GM21619 (cell line): Measurements from ENCODE around the gene GRIN3B.

ENCODE experiments used
- ATAC-seq: cut with Tn5 transposase; IDR thresholded peaks from one replicate; pipeline ENCODE4 v1.9.1; 2021; ENCODE audit not compliant: unreplicated experiment

GRIN3B gene

DNA sequence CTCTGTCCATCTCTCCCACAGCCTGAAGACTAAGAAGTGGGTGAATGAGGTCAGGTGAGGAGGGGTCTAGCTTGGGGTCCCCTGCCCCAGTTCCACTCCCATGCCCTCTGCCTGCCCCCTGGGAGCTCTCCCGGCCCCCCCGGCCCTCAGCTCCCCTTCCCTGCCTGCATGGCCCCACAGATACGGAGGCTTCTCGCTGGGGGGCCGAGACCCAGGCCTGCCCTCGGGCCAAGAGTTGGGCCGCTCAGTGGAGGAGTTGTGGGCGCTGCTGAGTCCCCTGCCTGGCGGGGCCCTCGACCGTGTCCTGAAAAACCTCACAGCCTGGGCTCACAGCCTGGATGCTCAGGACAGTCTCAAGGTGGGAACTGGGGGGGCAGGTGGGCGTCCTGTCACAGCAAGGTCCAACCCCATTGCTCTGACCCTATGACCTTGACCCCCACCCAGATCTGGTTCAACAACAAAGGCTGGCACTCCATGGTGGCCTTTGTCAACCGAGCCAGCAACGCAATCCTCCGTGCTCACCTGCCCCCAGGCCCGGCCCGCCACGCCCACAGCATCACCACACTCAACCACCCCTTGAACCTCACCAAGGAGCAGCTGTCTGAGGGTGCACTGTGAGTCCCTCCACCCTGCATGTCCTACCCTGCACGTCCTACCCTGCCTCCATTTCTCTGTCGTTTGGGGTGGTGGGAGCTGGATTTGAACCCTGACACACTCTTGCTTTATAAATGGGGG, 55.8 kb downstream of the GRIN3B start:
- ATAC-seq = no peak

DNA sequence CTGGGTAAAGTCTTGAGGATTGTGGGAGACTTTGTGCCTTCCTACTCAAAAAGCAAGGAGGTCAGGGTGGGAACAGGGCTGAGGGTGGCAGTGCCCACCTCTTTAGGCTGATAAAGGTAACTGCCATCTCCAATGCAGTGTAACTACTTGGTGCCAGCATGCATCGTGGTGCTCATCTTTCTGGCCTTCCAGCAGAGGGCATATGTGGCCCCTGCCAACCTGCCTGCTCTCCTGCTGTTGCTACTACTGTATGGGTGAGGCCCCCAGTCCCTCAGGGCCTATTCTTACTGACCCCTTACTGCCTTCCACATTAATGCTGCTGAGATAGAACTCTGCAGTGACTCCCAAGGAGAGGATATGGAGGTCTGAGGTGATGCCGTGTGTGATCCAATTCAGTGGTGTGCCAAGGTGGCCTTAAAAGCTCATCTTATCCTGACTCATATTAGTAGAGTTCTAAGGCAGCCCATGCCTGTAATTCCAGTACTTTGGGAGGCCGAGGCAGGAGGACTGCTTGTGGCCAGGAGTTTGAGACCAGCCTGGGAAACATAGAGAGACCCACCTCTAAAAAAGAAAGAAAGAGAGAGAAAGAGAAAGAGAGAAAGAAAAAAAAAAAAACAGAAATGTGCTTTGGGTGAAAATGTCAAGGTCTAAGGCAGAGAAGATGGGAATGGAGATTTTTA, 57.1 kb downstream of the GRIN3B start:
- ATAC-seq = no peak

DNA sequence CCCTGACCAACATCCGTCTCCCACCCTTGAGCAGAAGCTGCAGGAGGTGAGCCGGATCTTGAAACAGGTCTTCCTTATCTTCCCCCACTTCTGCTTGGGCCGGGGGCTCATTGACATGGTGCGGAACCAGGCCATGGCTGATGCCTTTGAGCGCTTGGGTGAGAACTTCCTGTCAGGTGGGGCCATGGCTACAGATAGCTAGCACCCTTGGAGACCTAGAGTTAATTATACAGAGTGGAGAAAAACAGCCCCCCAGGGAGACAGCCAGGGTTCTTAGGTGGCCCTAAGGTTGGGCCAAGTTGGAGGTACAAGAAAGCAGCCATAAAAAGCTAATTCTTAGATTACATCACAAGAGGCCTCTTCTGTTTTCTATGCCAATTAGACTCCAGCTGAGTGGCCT, 57.9 kb downstream of the GRIN3B start:
- ATAC-seq = no peak
